Germinal center (tissue), 1 donor: Measurements from ENCODE around the gene DPEP3.
"Not testable (repeated sequence)": the region's sequence is repeated elsewhere in the genome, so short reads cannot be mapped to it uniquely, and the experiment has no call there.

Experiments
- DNase-seq: peaks from one replicate; pipeline ENCODE4 v3.0.0; 2012; ENCODE audit warnings: mixed read lengths, low spot score

DPEP3 gene

GRCh38 chr16:67944690-67945391 is 35.5 kb downstream of the DPEP3 start:
- no peak for DNase-seq

- no peak for DNase-seq
Measured at GRCh38 chr16:67943619-67944504, 36.4 kb downstream of the DPEP3 start, which contains the start of gene LCAT. LCAT (minus strand) TSS chr16:67944120; CDS start chr16:67944101, 19 bp downstream.

GRCh38 chr16:67943256-67943618 is 37.1 kb downstream of the DPEP3 start:
- no peak for DNase-seq

DNA sequence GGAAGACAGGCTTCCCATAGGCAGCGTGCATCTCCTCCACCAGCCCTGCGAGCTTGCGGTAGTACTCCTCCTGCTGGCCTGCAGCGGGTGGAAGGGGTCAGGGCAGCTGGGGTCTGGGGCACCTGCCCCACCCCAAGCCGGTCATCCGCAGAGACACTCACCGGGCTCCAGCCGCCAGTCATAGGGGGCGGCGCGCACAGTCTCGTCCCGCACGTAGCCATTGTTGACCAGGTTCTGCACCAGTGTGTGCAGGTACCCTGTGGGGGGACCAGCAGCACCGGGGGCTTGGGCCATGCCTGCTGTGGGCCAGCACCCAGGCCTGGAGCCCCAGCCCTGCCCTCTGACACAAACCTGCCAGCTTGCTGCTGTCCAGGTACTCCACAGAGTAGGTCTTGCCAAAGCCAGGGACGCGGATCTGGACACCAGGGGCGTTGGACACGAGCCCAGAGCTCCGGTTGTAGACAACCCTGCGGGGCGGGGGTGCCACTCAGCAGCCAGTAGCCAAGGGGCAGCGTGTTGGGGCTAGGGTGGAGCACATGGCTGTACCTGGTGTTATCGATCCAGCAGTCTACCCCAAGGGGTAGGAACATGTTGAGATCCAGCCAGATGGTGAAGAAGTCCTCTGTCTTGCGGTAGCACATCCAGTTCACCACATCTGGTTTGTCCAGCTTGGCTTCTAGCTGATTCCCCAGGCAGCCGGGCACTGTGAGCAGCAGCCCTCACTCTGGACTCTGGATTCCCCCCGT is 37.6 kb downstream of the DPEP3 start:
- DNase-seq: no peak

DNA sequence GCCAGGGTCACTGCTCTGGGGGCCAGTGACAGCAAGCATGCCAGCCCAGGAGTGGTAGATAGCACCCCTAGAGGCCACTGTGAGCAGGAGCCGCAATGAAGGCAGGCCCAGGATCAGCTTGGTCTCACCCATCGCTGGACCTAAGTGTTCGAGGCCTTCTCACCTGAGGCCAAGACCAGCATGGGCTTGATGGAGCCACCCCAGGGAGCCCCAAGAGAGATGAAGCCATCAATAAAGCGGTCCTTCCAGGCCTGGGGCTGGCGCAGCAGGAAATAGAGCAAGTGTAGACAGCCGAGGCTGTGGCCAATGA is 38.1 kb downstream of the DPEP3 start:
- DNase-seq: peak; percentile 70

DNA sequence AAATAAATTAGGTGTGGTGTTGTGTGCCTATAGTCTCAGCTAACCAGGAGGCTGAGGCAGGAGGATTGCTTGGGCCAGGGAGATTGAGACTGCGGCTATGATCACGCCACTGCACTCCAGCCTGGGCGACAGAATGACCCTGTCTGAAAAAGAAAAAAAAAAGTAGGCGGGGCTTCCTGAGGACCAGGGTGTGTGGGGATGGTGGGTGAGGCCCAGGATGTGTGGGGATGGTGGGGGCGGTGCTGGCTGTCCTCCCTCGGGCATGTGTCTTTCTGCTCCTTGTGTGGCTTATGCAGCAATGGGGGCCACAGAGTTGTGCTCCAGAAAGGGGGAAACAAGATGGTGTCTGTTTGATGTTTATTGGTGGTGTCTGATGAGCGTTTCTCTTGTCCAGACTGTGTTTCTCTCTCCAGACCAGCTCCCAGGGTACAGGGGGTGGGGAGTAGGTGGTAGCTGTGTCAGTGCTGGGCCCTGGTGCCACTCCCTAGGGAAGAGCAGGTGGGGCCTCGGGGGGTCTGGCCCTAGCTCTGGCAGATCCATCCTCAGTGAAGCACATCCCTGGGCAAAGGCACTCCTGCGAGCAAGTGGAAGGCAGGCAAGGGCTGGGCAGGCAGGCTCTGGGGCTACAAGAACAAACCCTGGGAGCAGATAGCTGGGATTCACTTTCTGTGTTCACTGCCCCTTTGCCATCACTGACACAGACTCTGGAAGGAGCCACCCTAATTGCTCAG is 38.7 kb downstream of the DPEP3 start:
- no peak for DNase-seq

GRCh38 chr16:67940446-67941089 is 39.7 kb downstream of the DPEP3 start:
- no peak for DNase-seq

- no peak for DNase-seq
Measured at GRCh38 chr16:67939507-67940445, 40.5 kb downstream of the DPEP3 start.

DNA sequence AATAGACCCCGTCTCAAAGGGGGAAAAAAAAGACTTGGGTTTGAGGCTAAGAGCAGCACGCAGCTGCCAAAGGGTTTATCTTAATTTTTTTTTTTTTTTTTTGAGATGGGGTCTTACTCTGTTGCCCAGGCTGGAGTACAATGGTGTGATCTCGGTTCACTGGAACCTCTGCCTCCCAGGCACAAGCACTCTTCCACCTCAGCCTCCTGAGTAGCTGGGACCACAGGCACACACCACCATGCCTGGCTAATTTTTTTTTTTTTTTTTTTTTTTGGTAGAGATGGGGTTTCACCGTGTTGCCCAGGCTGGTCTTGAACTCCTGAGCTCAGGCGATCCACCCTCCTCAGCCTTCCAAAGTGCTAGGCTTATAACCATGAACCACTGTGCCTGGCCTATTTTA is 42.6 kb downstream of the DPEP3 start:
- not testable (repeated sequence) for DNase-seq

DNA sequence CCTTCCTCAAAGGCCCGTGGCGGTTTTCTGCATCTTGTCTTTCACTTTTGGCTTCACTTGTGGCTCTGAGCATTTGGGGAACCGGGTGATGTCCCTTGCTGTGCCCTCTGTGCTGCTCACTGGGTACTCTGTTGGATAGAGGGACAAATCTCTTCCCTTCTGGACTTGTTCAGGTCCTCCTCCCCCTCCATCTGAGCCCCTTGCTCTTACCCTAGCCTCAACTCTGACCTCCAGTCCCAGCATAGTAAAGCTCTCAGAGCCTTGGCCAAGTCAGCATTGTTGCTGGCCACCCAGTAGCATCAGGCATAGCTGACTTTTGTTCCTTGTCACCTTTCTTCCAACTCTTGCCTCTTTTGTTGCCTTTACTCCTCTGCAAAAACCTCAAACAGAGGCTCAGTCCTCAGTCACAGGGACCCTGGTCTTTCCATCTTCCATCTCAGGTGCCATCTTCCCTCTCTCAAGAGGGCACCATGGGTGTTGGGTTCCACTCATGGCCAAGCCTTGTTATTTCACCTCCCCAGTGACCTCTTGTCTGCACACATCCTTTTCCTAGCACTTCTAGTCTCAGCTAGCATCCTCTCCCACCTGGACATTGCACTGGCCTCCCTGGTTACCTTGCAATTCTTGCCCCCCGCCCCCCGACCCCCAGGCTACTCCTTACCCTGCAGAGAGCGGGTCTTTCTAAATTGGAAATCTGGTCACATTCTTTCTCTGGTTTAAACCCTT is 43.3 kb downstream of the DPEP3 start:
- DNase-seq: peak; percentile 90

- DNase-seq: peak; percentile 77
Measured at GRCh38 chr16:67936124-67936879, 44.0 kb downstream of the DPEP3 start, which contains the start of gene PSMB10. PSMB10 (minus strand) TSS chr16:67936850; CDS start chr16:67936749, 101 bp downstream.

DNA sequence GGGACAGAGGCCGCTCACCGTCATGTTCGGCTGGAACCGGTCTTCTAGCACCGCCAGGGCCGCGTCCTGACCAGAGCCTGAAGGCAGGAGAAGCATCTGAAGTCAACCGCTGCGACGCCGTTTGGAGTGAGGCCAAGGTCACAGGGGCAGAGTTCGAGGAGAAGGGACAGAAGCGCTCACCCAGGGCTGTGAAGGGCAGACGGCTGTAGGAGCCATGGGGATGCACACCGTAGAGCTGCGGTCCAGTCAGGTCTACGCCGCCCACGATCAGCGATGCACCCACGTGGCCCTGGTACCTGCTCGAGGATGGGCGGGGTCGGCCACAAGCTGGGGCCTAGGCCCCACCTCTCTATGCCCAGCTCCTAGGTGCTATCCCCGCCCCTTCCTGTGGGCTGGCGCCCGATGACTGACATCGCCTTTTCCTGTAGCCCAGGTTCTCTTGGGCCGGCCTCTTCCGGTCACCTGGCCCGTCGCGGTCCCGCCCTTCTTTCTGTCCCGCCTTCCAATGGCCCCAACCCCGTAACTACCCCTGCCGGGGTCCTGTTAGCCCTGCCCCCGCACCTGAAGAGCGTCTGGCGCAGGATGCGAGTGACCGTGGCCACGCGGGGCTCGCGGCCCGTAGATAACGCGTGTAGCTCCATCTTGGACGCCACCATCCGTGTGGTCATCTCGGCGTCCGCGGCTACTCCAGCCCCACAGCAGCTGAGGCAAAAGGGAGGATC is 44.7 kb downstream of the DPEP3 start:
- peak; percentile 99 for DNase-seq

DNA sequence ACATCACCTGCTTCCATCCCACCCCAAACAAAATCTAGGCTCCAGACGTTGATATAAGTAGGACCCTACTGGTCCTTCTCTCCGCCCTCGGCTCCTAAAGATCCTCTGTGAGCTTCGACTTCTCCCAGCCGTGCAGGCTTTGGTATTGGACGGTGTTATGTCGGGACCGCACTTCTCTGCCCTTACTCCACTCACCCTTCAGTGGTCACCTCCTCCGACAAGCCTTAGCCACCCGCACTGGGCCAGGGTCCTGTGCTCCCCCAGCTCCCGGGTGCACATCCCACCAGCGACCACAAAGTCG is 45.2 kb downstream of the DPEP3 start:
- no peak for DNase-seq

DNA sequence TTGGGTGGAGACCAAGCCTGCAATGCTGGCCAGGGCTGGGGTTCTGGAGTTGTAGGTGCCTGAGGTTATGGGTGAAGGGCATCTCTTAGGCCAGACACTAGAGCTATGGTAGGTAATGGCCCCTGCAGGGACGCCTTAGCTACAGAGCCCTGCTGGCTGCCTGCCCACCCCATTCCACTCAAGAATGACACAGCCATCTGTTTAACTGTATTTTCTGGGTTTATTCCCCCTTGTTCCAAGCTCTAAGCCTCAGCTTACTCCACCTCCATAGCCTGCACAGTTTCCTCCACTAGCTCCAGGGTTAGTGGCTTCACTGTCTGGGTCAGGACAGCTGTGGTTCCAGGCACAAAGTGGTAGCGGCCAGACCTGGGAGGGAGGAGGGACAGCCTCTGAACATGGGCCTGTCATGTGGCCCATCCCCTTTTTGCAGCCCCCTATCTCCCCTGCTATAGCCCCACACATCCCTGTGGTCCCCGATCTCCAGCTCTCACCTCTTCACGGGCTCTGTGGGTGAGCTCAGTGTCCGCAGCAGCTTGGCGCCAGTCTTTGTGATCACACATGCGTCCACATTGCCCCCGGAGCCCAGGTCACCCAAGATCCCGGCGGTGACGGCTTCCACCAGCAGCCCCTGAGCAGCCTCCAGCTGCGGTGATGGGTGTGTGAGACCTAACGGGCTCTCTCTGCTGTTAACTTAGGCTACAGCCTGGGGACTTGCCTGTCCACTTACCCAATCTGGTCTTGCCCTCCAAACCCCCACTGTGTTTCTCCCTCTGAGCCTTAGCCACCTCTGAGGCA is 45.8 kb downstream of the DPEP3 start:
- DNase-seq: no peak

- no peak for DNase-seq
Measured at GRCh38 chr16:67933805-67934204, 46.5 kb downstream of the DPEP3 start.

- no peak for DNase-seq
Measured at GRCh38 chr16:67932462-67932840, 47.8 kb downstream of the DPEP3 start.

DNA sequence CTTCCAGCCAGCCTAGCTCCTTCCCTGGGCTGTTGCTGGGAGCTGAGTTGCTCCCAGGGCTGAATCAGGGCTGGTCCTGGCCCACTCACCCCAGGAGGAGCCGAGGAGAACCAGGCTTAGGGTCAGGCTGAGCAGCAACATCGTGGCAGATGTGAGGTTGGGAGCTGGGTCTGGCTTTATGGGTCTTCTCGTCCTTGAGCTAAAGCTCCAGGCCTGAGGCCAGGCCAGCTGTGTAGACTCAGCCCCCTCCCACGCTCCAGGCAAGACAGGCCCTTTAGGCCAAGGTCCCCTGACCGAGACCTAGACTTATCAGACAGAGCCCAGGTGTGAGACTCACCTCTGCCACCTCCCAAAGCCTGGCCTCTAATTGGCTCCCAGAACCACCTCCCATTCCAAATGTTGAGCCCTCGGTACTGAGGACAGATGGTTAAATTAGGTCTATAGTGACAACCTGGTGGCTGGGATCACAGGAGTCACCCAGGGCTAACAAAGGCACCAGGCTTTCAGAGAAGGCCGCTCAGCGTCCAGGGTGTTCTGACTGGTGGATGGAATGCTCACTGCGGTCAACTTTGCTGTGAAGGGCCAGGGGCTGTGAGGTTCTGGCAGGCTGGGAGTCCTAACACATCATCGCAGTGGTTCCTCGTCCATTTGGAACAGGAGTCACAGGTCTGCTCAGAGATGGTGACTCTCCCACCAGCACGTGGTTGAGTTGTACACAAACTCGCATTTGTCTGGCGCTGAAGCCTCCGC is 48.4 kb downstream of the DPEP3 start, which contains the start of gene CTRL:
TSS of gene CTRL (minus strand) at position 151 of the 750 bp plus-strand sequence. CDS start at position 141, 10 bp downstream.
- DNase-seq: no peak
